Mammary epithelial cell (primary cell): ENCODE results near the gene SPRR5.

Experiments
- EZH2 ChIP-seq: IDR thresholded peaks from 2 replicates; pipeline ENCODE4 v1.6.1; 2012; ENCODE audit warnings: low read length, inconsistent platforms, borderline replicate concordance
- TF ChIP-seq, protein P1 (sequence below), 2 donors: IDR thresholded peaks in 1 of 2; conservative IDR thresholded peaks in 1 of 2; 2 replicates each; pipeline ENCODE4 v1.5.1; 2011 to 2012; ENCODE audit warnings: inconsistent platforms in 2 of 2, low read length in 2 of 2, mild to moderate bottlenecking in 2 of 2, control low read depth in 1 of 2, low read depth in 1 of 2; ENCODE audit not compliant: insufficient read depth in 1 of 2; ENCODE audit errors: extremely low read depth in 1 of 2

DNA sequence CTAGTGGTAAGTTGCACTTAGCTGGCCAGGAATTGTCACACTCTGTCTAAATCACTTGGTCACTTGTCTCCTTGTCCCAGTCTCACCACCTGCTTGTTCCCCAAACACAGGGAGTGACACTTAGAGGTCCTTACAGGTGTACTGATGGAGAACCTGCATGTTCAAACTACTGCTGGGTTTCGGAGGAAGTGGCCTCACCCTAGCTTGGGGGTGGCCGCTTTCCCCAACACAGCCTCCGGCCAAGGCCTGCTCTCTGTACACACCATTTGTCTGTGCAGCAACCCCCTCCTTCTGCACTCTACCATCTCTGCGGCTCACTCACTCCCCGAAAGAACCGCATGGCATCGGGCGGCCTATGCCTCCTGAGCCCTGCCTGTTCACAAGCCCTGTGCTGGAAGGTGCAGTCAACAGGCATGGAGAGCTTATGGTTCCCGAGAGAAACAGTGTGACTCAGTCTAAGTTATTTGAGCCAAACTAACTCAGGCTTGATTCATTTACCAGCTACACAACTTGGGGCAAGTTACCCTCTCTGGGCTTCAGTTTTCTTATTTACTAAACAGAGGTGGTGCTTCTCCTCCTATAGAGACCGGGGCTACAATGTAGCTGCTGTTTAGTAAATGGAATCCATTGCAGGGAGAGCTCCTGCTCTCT lies 12.9 kb downstream of the SPRR5 start:
- TF ChIP-seq, protein P1, sequence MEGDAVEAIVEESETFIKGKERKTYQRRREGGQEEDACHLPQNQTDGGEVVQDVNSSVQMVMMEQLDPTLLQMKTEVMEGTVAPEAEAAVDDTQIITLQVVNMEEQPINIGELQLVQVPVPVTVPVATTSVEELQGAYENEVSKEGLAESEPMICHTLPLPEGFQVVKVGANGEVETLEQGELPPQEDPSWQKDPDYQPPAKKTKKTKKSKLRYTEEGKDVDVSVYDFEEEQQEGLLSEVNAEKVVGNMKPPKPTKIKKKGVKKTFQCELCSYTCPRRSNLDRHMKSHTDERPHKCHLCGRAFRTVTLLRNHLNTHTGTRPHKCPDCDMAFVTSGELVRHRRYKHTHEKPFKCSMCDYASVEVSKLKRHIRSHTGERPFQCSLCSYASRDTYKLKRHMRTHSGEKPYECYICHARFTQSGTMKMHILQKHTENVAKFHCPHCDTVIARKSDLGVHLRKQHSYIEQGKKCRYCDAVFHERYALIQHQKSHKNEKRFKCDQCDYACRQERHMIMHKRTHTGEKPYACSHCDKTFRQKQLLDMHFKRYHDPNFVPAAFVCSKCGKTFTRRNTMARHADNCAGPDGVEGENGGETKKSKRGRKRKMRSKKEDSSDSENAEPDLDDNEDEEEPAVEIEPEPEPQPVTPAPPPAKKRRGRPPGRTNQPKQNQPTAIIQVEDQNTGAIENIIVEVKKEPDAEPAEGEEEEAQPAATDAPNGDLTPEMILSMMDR (conservative IDR thresholded peaks at IDR 0.05 in 1 of 2, IDR thresholded peaks at IDR 0.05 in 1 of 2; ENCODE audit: extremely low read depth in 1 of 2, insufficient read depth in 1 of 2, low read depth in 1 of 2, low read length in 2 of 2): no peak
- TF ChIP-seq EZH2: no peak
